GM19372 (cell line): ENCODE data around the gene WFDC13.
"Not testable (repeated sequence)": the region's sequence is repeated elsewhere in the genome, so short reads cannot be mapped to it uniquely, and the experiment has no call there.

Source experiments
- ATAC-seq: cut with Tn5 transposase; IDR thresholded peaks from one replicate; pipeline ENCODE4 v1.9.1; 2021; ENCODE audit warnings: mild to moderate bottlenecking, low read depth, moderate library complexity; ENCODE audit not compliant: unreplicated experiment

Gene WFDC13, protein sequence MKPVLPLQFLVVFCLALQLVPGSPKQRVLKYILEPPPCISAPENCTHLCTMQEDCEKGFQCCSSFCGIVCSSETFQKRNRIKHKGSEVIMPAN

DNA sequence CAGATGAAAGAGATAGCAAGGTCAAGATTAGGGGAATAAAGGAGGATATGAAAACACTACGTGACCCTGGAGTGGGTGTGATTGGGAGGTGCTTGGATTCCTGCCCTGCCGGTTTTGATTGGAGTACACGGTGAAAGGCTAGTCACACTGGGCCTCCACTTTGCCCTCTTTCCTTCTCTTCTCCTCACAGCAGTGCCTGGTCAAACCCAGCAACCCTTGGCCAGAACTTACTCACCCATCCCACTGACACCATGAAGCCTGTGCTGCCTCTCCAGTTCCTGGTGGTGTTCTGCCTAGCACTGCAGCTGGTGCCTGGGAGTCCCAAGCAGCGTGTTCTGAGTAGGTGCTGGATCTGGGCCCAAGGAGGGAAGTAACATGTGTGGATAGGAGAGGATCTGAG lies at the start of gene WFDC13:
Gene WFDC13 (plus strand): TSS at position 166 of the 400 bp plus-strand sequence. CDS start 86 bp downstream, at position 252.
- no peak for ATAC-seq

DNA sequence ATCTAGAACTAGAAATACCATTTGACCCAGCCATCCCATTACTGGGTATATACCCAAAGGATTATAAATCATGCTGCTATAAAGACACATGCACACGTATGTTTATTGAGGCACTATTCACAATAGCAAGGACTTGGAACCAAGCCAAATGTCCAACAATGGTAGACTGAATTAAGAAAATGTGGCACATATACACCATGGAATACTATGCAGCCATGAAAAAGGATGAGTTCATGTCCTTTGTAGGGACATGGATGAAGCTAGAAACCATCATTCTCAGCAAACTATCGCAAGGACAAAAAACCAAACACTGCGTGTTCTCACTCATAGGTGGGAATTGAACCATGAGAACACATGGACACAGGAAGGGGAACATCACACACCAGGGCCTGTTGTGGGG lies 44.8 kb upstream of the WFDC13 start:
- ATAC-seq, result not testable (repeated sequence)

DNA sequence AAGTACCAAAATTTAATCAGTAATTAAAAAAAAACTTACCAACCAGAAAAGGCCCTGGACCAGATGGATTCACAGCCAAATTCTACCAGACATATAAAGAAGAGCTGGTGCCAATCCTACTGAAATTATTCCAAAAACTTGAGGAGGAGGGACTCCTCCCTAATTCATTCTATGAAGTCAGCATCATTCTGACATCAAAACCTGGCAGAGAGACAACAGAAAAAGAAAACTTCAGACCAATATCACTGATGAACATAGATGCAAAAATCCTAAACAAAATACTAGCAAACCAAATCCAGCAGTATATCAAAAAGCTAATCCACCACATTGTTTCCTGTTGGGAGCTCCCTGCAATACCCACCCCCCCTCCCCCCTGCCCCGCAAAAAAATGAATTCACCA lies 31.7 kb upstream of the WFDC13 start, which contains the start of gene WFDC11:
Gene WFDC11 (minus strand): TSS at position 101 of the 400 bp plus-strand sequence. CDS start 19,639 bp downstream, outside the sequence.
- ATAC-seq, result no peak

DNA sequence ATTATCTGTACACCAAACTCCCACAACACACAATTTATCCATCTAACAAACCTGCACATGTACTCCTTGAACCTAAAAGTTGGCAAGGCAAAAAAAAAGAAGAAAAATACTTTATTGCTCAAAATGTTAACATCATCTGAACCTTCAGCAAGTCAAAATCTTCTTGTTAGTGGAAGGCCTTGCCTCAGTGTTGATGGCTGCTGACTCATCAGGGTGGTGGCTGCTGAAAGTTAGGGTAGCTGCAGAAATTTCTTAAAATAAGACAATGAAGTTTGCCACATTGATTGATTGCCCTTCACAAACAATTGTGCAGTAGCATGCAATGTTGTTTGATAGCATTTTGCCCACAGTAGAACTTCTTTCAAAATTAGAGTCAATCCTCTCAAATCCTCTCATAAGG lies 29.1 kb upstream of the WFDC13 start:
- ATAC-seq, result no peak

DNA sequence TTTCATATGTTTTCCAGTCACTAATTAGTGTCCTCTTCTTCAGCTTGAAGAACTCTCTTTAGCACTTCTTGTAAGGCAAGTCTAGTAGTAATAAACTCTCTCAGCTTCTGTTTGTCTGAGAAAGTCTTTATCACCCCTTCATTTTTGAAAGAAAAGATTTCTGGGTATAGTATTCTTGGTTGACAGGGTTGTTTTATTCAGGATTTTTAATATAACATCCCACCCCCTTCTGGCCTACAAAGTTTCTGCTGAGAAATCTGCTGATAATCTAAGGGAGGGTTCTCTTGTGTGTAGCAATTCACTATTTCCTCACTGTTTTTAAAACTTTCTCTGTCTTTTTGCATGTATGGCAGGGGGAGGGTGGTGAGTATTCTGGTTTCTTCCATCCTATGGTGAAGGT lies 22.2 kb upstream of the WFDC13 start:
- no peak for ATAC-seq

DNA sequence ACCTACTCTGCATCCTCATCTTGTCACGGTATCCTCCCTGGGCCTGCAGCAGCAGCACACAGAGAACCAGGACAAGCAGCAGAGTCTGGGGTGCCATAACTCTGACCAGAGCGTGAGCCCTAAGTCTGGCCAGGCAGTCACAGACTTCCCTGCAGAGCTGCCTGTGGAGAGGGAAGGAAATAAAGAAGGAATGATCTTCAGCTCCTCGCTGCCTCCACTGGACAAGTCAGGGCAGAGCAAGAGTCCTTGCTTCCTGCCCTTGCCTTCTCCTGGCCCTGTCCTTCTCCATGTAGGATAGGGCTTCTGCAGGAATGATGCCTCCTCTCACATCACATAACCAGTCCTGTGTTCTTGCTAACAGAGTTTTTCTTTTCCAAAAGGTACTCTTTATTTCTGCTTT lies 15.9 kb upstream of the WFDC13 start:
- no peak for ATAC-seq

DNA sequence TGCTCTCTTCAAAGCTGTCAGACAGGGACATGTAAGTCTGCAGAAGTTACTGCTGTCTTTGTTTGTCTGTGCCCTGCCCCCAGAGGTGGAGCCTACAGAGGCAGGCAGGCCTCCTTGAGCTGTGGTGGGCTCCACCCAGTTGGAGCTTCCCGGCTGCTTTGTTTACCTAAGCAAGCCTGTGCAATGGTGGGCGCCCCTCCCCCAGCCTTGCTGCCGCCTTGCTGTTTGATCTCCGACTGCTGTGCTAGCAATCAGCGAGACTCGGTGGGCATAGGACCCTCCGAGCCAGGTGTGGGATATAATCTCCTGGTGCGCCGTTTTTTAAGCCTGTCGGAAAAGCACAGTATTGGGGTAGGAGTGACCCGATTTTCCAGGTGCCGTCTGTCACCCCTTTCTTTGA lies 8.5 kb upstream of the WFDC13 start:
- not testable (repeated sequence) for ATAC-seq

DNA sequence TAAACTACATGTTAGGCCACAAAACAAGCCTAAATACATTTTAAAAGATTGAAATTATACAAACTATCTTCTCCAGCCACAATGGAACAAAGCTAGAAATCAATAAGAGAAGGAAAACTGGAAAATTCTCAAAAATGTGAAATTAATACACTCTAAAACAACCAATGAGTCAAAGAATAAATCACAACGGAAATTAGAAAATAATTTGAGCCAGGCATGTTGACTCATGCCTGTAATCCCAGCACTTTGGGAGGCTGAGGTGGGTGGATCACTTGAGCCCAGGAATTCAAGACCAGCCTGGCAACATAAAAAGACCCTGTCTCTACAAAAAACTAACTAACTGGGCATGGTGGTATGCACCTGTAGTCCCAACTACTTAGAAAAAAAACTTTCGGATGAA lies 6.3 kb upstream of the WFDC13 start:
- ATAC-seq, result no peak

DNA sequence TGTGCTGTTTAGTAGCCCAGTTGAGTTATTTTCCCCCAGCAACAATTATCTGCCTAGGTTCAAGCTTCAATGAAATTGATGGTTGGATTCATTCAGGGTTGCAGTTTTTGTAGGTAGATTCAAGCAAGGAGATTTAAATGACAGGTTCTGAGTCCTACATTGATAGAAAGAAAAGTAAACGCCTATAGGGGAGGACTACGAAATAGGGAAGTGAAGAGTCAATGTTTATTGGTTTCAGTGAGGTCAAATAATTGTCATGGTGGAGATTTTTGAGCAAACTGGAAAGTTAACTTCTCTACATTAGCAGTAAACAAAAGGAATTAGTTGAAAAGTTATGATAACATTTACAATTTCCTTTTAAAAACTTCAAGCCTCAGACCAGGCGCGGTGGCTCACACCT lies 734 bp upstream of the WFDC13 start:
- no peak for ATAC-seq

DNA sequence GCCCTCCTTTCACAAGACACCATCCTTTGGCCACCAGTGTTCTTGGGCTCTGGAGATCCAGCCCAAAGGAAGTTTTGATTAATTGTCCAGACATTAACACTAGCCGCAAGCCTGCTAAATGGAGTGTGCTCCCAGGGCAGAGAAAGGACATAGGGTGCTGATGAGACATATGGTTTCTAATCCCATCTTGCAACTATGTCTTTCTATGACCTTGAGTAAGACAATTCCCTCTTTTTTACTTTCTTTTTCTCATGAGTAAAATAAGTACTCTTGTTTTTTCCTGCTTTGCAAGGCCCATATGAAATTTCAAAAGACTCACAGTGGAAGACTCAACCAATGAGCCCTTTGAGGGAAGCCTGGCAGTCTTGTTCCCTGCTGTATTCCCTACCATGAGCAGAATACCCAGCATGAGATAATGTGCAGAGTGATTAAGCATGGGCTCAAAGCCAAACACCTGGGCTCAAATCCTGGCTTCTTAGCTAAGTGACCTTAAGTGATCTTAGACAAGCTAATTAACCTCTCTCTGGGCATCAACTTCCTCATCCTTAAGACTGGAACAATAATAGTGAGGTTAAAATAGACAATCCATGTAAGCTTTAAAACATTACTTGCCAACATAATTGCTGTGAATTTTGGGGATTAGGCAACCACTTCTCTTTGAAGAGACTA lies 3.3 kb downstream of the WFDC13 start, which contains the start of gene WFDC10B:
Gene WFDC10B (minus strand): TSS at position 51 of the 669 bp plus-strand sequence. CDS start 19,027 bp downstream, outside the sequence.
- no peak for ATAC-seq

DNA sequence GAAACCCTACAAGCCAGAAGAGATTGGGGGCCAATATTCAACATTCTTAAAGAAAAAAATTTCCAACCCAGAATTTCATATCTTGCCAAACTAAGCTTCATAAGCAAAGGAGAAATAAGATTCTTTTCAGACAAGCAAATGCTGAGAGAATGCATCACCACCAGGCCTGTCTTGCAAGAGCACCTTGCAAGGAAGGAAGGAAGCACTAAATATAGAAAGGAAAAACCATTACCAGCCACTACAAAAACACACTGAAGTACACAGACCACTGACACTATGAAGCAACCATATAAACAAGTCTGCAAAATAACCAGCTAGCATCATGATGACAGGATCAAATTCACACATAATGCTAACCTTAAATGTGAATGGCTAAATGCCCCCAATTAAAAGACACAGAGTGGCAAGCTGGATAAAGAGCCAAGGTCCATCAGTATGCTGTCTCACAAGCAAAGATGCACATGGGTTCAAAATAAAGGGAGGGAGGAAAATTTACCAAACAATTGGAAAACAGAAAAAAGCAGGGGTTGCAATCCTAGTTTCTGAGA lies 14.4 kb downstream of the WFDC13 start:
- not testable (repeated sequence) for ATAC-seq

DNA sequence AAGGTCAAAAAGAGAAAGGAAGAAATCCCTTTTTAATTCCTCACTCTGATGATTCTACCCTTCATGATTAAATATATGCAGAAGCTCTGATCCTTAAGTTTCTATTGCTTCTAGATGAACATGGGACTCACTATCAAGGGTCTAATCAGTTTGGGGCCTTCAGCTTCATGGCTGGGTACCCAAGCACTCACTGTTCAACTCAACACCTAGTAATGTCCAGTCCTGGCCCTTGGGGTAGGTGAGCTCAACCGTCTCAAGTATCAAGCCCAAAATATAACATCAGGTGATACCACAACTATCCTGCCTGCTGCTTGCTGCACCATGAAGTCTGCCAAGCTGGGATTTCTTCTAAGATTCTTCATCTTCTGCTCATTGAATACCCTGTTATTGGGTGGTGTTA lies 20.2 kb downstream of the WFDC13 start, which contains the start of gene SPINT4:
Gene SPINT4 (plus strand): TSS at position 301 of the 400 bp plus-strand sequence. CDS start 21 bp downstream, at position 322.
- ATAC-seq, result no peak

DNA sequence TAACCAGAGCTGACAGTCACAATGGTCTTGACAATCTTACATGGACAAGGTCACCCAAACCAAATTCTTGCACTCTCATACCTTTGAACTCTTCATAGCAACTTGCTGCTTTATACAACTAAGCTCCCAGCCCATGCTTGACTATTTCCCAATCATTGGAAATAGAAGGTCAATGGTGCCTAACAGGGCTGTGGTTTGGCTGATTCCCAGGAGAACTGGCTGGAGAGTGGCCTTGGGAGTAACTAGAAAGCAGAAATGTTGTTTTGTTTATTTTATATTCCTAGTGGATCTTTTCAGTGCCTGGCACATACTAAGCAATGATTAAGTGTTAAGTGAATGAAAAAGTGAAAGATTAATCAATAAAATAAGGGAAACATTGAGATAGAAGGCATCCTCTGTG lies 23.3 kb downstream of the WFDC13 start:
- no peak for ATAC-seq

DNA sequence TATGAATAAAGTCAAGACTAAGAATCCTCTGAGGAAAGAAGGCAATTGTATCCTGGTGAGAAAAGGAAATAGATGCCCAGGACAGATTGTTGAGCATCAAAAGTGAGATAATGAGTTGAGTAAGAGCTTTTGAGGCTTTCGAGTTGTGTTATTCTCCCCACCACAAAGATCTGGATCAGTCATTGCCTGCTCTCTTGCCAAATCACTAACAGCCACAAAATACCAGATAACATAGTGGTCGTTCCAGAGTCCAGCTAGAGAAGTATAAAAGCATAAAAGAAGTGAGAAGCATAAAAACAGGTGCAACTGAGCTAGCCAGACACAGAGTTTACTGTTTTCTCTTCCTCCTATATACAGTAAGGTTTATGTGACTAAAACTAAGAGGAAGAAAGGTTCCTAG lies 25.2 kb downstream of the WFDC13 start:
- no peak for ATAC-seq

DNA sequence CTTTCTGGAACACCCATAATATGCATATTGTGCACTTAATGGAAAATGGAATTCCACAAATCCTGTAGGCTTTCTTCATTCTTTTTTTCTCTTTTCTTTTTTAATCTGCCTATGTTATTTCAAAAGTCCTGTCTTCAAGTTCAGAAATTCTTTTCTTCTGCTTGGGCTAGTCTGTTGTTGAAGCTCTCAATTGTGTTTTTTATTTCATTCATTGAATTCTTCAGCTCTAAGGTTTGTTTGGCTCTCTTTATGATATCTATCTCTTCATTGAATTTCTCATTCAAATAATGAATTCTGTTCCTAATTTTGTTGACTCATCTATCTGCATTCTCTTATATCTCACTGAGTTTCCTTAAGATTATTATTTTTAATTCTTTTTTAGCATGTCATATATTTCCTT lies 30.4 kb downstream of the WFDC13 start:
- ATAC-seq, result no peak

DNA sequence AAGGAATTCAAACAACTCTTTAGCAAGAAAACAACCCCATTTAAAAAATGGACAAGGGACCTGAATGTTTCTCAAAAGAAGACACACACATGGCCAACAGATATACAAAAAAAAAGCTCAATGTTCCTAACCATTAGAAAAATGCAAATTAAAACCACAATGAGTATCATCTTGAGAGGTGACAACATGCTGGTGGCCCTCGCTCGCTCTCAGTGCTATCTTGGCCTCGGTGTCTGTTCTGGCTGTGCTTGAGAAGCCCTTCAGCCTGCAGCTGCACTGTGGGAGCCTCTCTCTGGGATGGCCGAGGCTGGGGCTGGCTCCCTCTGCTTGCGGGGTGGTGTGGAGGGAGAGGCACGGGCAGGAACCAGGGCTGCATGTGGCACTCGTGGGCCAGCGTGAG lies 33.7 kb downstream of the WFDC13 start:
- ATAC-seq, result no peak

DNA sequence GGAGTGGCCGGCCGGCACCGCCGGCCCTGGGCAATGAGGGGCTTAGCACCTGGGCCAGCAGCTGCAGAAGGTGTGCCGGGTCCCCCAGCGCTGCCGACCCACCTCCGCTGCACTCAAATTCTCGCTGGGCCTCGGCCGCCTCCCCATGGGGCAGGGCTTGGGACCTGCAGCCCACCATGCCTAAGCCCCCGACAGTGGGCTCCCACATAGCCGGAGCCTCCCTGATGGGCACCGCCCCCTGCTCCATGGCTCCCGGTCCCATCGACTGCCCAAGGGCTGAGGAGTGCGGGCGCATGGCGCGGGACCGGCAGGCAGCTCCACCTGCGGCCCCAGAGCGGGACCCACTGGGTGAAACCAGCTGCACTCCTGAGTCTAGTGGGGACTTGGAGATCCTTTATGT lies 34.1 kb downstream of the WFDC13 start:
- no peak for ATAC-seq

DNA sequence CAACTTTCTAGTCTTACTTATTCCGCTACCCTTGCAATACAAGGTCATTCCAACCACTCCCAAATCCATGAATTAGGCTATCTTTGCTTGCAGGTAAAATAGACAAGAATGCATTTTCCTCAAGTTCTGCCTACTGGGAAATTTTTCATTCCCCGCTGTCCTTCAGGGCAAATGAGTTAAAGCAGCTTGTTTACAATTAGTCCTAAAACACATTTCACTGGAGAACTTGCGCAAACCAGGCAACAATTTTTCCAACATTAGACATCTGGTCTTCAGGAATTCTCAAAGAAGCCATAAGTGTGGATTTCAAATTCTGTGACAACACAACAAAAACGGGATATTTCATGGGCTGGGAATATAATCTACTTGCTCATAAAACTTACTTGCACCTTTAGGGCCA lies 40.8 kb downstream of the WFDC13 start:
- ATAC-seq, result no peak

DNA sequence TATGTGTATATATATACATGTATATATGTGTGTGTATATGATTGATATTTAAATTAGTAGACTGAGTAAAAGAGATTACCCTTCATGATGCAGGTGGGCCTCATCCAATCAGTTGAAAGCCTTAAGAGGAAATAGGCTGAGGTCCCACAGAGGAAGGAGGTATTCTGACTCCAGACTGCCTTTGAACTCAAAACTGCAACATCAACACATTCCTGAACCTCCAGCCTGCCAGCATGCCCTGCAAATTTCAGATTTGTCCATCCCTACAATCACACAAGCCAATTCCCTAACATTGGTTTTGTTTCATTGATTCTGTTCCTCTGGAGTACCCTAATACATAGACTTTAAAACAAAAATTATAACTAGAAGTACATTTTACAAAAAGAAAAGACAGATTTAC lies 43.2 kb downstream of the WFDC13 start:
- ATAC-seq, result no peak

DNA sequence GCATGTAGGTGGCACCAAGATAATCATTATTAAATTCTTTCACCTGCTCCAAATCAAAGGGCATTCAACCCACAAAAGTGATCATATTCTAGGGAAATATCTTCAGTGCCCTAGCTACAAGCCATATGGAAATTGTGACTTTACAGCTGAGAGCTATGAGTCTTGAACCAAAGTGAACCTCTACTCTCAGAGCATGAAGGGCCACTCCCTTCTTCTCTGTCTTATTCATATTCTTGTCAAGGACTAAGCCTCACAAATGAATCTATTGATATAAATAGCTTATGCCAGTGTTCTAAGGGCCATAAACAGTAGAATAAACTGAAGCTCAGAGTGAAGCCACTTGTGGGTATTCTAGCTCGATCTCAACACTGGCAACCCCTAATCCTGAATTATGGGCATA lies 49.9 kb downstream of the WFDC13 start:
- ATAC-seq, result no peak

DNA sequence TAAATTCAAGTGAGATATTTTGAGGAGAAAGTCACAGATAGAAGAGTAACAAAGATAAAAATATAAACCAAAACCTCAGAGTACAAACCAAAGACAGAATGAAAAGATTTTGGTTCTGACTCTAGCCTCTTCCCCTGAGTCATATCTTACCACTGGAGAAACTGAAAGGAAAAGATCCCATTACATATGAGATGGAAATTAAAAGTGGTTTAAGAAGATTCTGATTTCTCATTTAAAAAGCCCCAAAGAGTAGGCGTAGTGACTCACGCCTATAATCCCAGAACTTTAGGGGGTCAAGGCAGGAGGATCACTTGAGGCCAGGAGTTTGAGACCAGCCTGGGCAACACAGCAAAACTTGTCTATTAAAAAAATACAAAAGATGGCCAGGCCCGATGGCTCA lies 50.9 kb downstream of the WFDC13 start:
- ATAC-seq, result no peak

DNA sequence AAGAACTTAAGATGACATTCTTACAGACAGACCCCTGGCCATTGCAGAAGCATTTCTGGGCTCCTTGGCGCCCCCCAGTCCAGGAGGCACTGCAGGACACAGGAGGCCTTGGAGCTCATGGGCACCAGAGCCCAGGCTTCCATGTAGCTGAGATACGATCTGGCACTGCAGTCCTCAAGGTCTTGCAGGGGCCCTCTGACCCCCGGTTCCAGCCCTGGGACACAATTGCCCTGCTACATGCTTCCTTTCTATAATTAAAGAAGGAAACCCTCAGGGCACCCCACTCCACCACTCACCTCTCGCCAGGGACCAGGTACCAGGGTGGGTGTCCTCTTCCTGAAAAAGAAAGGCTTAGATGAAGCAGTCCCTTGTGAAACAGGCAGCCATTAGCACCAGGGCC lies 56.3 kb downstream of the WFDC13 start:
- no peak for ATAC-seq
